Mesenchymal stem cell (in vitro differentiated cells and primary cell): Measurements from ENCODE around the gene ADORA2B.
A peak's percentile ranks its signal among the peaks of the same experiment; 100 is the strongest.

Experiments used
- DNase-seq: peaks from one replicate; pipeline ENCODE4 v3.0.0-alpha.2; 2013
- H2AFZ ChIP-seq: one replicate; pipeline ENCODE4 v1.6.1; 2013; ENCODE audit warnings: low read depth, mild to moderate bottlenecking, control low read depth, inconsistent platforms, low read length, moderate library complexity
- H2AK5ac ChIP-seq: 2 replicates; pipeline ENCODE4 v1.6.1; 2013; ENCODE audit warnings: low read length, moderate library complexity, mild to moderate bottlenecking, inconsistent platforms; ENCODE audit not compliant: severe bottlenecking
- H2BK120ac ChIP-seq: one replicate; pipeline ENCODE4 v1.6.1; 2013; ENCODE audit warnings: low read depth, mild to moderate bottlenecking, inconsistent platforms, low read length, moderate library complexity
- H2BK12ac ChIP-seq, 2 experiments: one replicate each; pipeline ENCODE4 v1.6.1; 2013; ENCODE audit warnings: inconsistent platforms in 2 of 2, low read length in 2 of 2, mild to moderate bottlenecking in 2 of 2, moderate library complexity in 2 of 2, control low read depth in 1 of 2
- H2BK15ac ChIP-seq: one replicate; pipeline ENCODE4 v1.6.1; 2013; ENCODE audit warnings: mild to moderate bottlenecking, low read depth, inconsistent platforms; ENCODE audit not compliant: poor library complexity, severe bottlenecking
- H2BK5ac ChIP-seq: 2 replicates; pipeline ENCODE4 v1.6.1; 2013; ENCODE audit warnings: low read depth, mild to moderate bottlenecking, low read length, control low read depth, inconsistent platforms; ENCODE audit not compliant: poor library complexity, severe bottlenecking
- H3K14ac ChIP-seq, 2 experiments: one replicate each; pipeline ENCODE4 v1.6.1; 2013; ENCODE audit warnings: inconsistent platforms in 2 of 2, low read length in 2 of 2, control low read depth in 1 of 2, mild to moderate bottlenecking in 1 of 2, moderate library complexity in 1 of 2
- H3K18ac ChIP-seq, 2 experiments: one replicate each; pipeline ENCODE4 v1.6.1; 2013; ENCODE audit warnings: inconsistent platforms in 2 of 2, low read length in 2 of 2, control low read depth in 1 of 2, low read depth in 1 of 2, mild to moderate bottlenecking in 1 of 2
- H3K23ac ChIP-seq, 2 experiments: one replicate each; pipeline ENCODE4 v1.6.1; 2013; ENCODE audit warnings: inconsistent platforms in 2 of 2, low read length in 2 of 2, mild to moderate bottlenecking in 2 of 2, moderate library complexity in 2 of 2, control low read depth in 1 of 2
- H3K27ac ChIP-seq: 2 replicates; pipeline ENCODE4 v1.5.1; 2013; ENCODE audit warnings: mild to moderate bottlenecking, moderate library complexity, low read length, control low read depth, inconsistent platforms; ENCODE audit not compliant: poor library complexity, severe bottlenecking
- H3K27me3 ChIP-seq, 2 experiments: 2 replicates each; pipeline versions ENCODE4 v1.6.1 to v1.7.0; 2013; ENCODE audit warnings: low read length in 2 of 2, mild to moderate bottlenecking in 2 of 2, moderate library complexity in 2 of 2, control low read depth in 1 of 2, inconsistent platforms in 1 of 2; ENCODE audit not compliant: control insufficient read depth in 1 of 2, insufficient read depth in 1 of 2
- H3K36me3 ChIP-seq, 2 experiments: 2 replicates each; pipeline versions ENCODE4 v1.6.1 to v1.7.0; 2013; ENCODE audit warnings: low read length in 2 of 2, control low read depth in 1 of 2, inconsistent platforms in 1 of 2, low read depth in 1 of 2, mild to moderate bottlenecking in 1 of 2; ENCODE audit not compliant: insufficient read depth in 2 of 2, control insufficient read depth in 1 of 2
- H3K4ac ChIP-seq, 2 experiments: one replicate each; pipeline ENCODE4 v1.6.1; 2013; ENCODE audit warnings: inconsistent platforms in 2 of 2, low read length in 2 of 2, mild to moderate bottlenecking in 2 of 2, moderate library complexity in 2 of 2, control low read depth in 1 of 2, low read depth in 1 of 2
- H3K4me1 ChIP-seq: 2 replicates; pipeline ENCODE4 v1.6.1; 2013; ENCODE audit warnings: low read depth, low read length, control low read depth; ENCODE audit not compliant: control insufficient read depth, insufficient read depth
- H3K4me2 ChIP-seq: 2 replicates; pipeline ENCODE4 v1.6.1; 2013; ENCODE audit warnings: low read length, mild to moderate bottlenecking, inconsistent platforms; ENCODE audit not compliant: poor library complexity, severe bottlenecking
- H3K4me3 ChIP-seq, 2 experiments: 2 replicates each; pipeline versions ENCODE4 v1.5.1 to v1.7.0; 2013; ENCODE audit warnings: low read length in 2 of 2, mild to moderate bottlenecking in 2 of 2, control low read depth in 1 of 2, low read depth in 1 of 2; ENCODE audit not compliant: insufficient read depth in 1 of 2
- H3K79me1 ChIP-seq: replicated peaks from 2 replicates; pipeline ENCODE4 v1.6.1; 2013; ENCODE audit warnings: mild to moderate bottlenecking, control low read depth, low read length, inconsistent platforms; ENCODE audit not compliant: poor library complexity, severe bottlenecking
- H3K9ac ChIP-seq: 2 replicates; pipeline ENCODE4 v1.7.0; 2013; ENCODE audit warnings: mild to moderate bottlenecking, low read length, moderate library complexity
- H3K9me3 ChIP-seq: 2 replicates; pipeline ENCODE4 v1.7.0; 2013; ENCODE audit warnings: mild to moderate bottlenecking, low read length; ENCODE audit not compliant: control insufficient read depth
- H4K8ac ChIP-seq: one replicate; pipeline ENCODE4 v1.6.1; 2013; ENCODE audit warnings: inconsistent platforms, mild to moderate bottlenecking, low read length, moderate library complexity
- H4K91ac ChIP-seq: one replicate; pipeline ENCODE4 v1.6.1; 2013; ENCODE audit warnings: mild to moderate bottlenecking, low read length, inconsistent platforms
- WGBS: methylation state at CpG from one replicate; pipeline ENCODE4 v1.1.7; 2013; ENCODE audit warnings: mixed read lengths; 5-methylcytosine and 5-hydroxymethylcytosine counted together

The ADORA2B gene

DNA sequence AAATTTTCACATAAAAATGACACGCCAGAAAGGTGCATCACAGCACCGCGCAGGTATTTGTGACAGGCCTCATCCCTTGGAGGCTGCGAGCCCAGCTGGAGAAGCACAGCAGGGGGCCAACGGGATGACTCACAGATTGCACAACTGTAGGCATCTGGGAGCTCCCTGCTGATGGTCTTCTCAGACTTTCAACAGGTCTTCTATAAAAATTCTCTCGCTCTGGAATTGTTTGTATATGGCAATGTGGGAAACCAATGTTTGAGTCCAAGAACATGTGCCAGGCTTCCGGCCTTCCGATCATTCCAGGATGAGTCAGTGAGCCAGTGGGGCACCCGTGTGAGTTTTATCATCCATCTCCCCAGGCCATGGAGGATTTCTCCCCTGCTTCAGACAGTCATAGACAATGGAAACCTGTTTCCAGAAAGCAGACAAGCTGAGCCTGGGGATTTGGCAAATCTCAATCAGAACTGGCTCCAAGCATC lies 24.1 kb upstream of the ADORA2B start:
- no peaks in the 10 kb centered on the region for H3K9me3 ChIP-seq
- H3K9ac ChIP-seq = no peak overlapping the region
- H2AFZ ChIP-seq = no peak overlapping the region
- no peak overlapping the region for H3K4me3 ChIP-seq
- no peaks in the 10 kb centered on the region for H3K79me1 ChIP-seq
- H2AK5ac ChIP-seq = no peak overlapping the region
- H3K27ac ChIP-seq = peak overlapping the region; percentile 65
- peaks cover 0 to 9% of the 10 kb centered on the region in 2 experiments for H3K27me3 ChIP-seq
- peak; percentile 98 for DNase-seq
- no peaks in the 10 kb centered on the region for H3K36me3 ChIP-seq
- peak overlapping the region in 1 of 2 experiments; percentile 67 for H3K18ac ChIP-seq
- no peak overlapping the region for H4K8ac ChIP-seq
- H3K23ac ChIP-seq = no peak overlapping the region
- H2BK5ac ChIP-seq = no peak overlapping the region
- no peak overlapping the region for H2BK15ac ChIP-seq
- no peak overlapping the region for H2BK120ac ChIP-seq
- H3K14ac ChIP-seq = no peak overlapping the region
- no peak overlapping the region for H3K4ac ChIP-seq
- H3K4me1 ChIP-seq = peaks cover 6% of the 10 kb centered on the region
- no peak overlapping the region for H3K4me2 ChIP-seq
- WGBS = 16% methylated on average over 9 of the region's 9 CpGs
- no peak overlapping the region for H2BK12ac ChIP-seq
- H4K91ac ChIP-seq = no peak overlapping the region

GRCh38 chr17:15921640-15922039 lies 23.3 kb upstream of the ADORA2B start:
- no peaks in the 10 kb centered on the region for H3K36me3 ChIP-seq
- H3K4me3 ChIP-seq = no peak overlapping the region
- H3K27ac ChIP-seq = no peak overlapping the region
- H3K4ac ChIP-seq = no peak overlapping the region
- no peak overlapping the region for H2BK120ac ChIP-seq
- H3K14ac ChIP-seq = no peak overlapping the region
- H2BK5ac ChIP-seq = no peak overlapping the region
- no peak overlapping the region for H2BK15ac ChIP-seq
- H3K23ac ChIP-seq = no peak overlapping the region
- DNase-seq = no peak
- H3K4me2 ChIP-seq = no peak overlapping the region
- H3K9ac ChIP-seq = no peak overlapping the region
- H3K4me1 ChIP-seq = peaks cover 4% of the 10 kb centered on the region
- peaks cover 0 to 8% of the 10 kb centered on the region in 2 experiments for H3K27me3 ChIP-seq
- no peak overlapping the region for H4K8ac ChIP-seq
- H4K91ac ChIP-seq = no peak overlapping the region
- no peaks in the 10 kb centered on the region for H3K9me3 ChIP-seq
- H2AFZ ChIP-seq = no peak overlapping the region
- H2AK5ac ChIP-seq = no peak overlapping the region
- no peak overlapping the region for H3K18ac ChIP-seq
- no peak overlapping the region for H2BK12ac ChIP-seq
- H3K79me1 ChIP-seq = no peaks in the 10 kb centered on the region

DNA sequence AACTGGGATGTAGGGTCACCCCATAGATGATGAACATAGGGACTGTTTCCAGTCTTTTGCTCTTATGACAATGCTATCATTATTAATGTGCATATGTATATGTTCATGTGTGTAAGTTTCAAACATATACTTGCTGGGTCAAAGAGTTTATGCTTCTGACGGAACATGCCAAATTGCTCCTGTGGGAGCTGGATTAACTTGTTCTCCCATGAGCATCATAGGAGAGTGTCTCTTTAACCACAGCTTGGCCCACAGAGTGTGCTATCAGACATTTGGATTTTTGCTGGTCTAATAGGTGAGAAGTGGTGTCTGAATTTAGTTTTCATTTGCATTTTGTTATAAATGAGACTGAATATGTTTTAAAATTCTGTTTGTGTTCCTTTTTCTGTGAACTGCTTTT lies 22.3 kb upstream of the ADORA2B start:
- H2AFZ ChIP-seq = no peak overlapping the region
- no peaks in the 10 kb centered on the region for H3K27me3 ChIP-seq
- H2BK5ac ChIP-seq = no peak overlapping the region
- DNase-seq = no peak
- H3K4me3 ChIP-seq = no peak overlapping the region
- no peak overlapping the region for H2BK12ac ChIP-seq
- no peak overlapping the region for H3K27ac ChIP-seq
- no peaks in the 10 kb centered on the region for H3K9me3 ChIP-seq
- no peak overlapping the region for H2BK15ac ChIP-seq
- 83% methylated on average over 1 of the region's 1 CpG for WGBS
- H3K36me3 ChIP-seq = no peaks in the 10 kb centered on the region
- no peaks in the 10 kb centered on the region for H3K79me1 ChIP-seq
- H2BK120ac ChIP-seq = no peak overlapping the region
- no peak overlapping the region for H3K18ac ChIP-seq
- no peak overlapping the region for H3K4me2 ChIP-seq
- H2AK5ac ChIP-seq = no peak overlapping the region
- no peak overlapping the region for H3K23ac ChIP-seq
- no peak overlapping the region for H3K14ac ChIP-seq
- H4K91ac ChIP-seq = no peak overlapping the region
- H4K8ac ChIP-seq = no peak overlapping the region
- H3K9ac ChIP-seq = no peak overlapping the region
- no peak overlapping the region for H3K4ac ChIP-seq
- H3K4me1 ChIP-seq = peaks cover 4% of the 10 kb centered on the region

DNA sequence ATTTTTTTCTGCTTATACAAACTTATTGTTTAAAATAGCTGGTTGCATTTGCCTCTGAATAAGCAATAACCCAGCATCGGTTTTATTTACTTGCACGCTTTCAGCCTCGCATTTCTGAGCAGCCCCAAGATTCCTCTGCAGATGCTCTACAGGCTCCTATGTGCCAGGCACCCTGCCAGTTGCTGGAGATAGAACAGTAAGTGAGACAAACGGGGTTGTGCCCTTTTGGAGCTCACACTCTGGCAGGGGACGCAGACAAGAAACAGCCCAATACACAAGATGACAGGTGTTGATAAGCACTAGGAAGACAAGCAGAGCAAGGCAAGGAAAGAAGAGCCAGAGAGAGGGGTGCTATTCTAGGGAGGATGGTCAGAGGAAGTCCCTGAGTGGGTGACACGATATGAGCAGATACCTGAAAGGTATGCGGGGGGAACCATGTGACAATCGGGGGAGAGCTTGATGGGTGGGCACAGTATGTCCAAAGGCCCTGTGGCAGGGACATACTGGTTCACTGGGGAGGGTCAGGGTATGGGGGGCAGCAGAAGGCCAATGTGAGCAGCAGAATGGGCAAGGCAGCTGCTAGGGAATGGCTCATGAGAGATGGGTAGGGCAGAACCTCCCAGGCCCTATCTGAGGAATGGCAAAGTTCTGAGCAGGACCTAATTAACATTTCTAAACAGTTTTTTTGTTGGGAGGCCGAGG lies 18.7 kb upstream of the ADORA2B start:
- Histone ChIP-seq H4K91ac (peak overlapping the region; percentile 73), H2AFZ (no peak overlapping the region)

More for the DNA sequence above, 18.7 kb upstream of the ADORA2B start:
- no peaks in the 10 kb centered on the region for H3K36me3 ChIP-seq
- WGBS = 81% methylated on average over 9 of the region's 9 CpGs
- no peak overlapping the region for H3K4me3 ChIP-seq
- peak overlapping the region in 1 of 2 experiments; percentile 25 for H3K4ac ChIP-seq
- H3K4me2 ChIP-seq = no peak overlapping the region
- peak overlapping the region in 1 of 2 experiments; percentile 67 for H3K18ac ChIP-seq
- H3K9me3 ChIP-seq = no peaks in the 10 kb centered on the region
- no peaks in the 10 kb centered on the region for H3K79me1 ChIP-seq
- H3K4me1 ChIP-seq = no peaks in the 10 kb centered on the region
- H2AK5ac ChIP-seq = no peak overlapping the region
- H2BK12ac ChIP-seq = no peak overlapping the region
- no peak overlapping the region for H3K9ac ChIP-seq
- no peak overlapping the region for H3K14ac ChIP-seq
- H4K8ac ChIP-seq = no peak overlapping the region
- H2BK5ac ChIP-seq = no peak overlapping the region
- peak; percentile 46 for DNase-seq
- H3K27me3 ChIP-seq = peaks cover 0 to 16% of the 10 kb centered on the region in 2 experiments
- H2BK15ac ChIP-seq = no peak overlapping the region
- H3K23ac ChIP-seq = no peak overlapping the region
- H2BK120ac ChIP-seq = no peak overlapping the region
- no peak overlapping the region for H3K27ac ChIP-seq
